Ascending aorta (tissue), 2 donors: Measurements from ENCODE around the gene AMMECR1L. TPM values are rescaled to one million over a fixed set of nuclear protein-coding genes. Genes with fewer than 3 reads are reported as not detected.
"Not testable (repeated sequence)": the region's sequence is repeated elsewhere in the genome, so short reads cannot be mapped to it uniquely, and the experiment has no call there.

Experiments
- DNase-seq, 2 donors: peaks; one replicate each; pipeline ENCODE4 v3.0.0-alpha.2; 2019; ENCODE audit warnings: low spot score in 2 of 2
- H3K27ac ChIP-seq, 2 donors: fragments of 200-600 bp; sonication (generic); one replicate each; pipeline ENCODE4 v1.5.1; 2016 to 2017; ENCODE audit warnings: mild to moderate bottlenecking in 1 of 2
- H3K27me3 ChIP-seq: fragments of 200-600 bp; sonication (generic); one replicate; pipeline ENCODE4 v1.5.1; 2017
- H3K36me3 ChIP-seq, 2 donors: fragments of 200-600 bp; sonication (generic); one replicate each; pipeline ENCODE4 v1.5.1; 2016
- H3K4me1 ChIP-seq, 2 donors: fragments of 200-600 bp; sonication (generic); one replicate each; pipeline ENCODE4 v1.5.1; 2016 to 2017; ENCODE audit warnings: mild to moderate bottlenecking in 1 of 2
- H3K4me3 ChIP-seq, 2 donors: fragments of 200-600 bp; sonication (generic); one replicate each; pipeline ENCODE4 v1.5.1; 2016 to 2017; ENCODE audit warnings: mild to moderate bottlenecking in 1 of 2
- H3K9me3 ChIP-seq, 2 donors: fragments of 200-600 bp; sonication (generic); one replicate each; pipeline ENCODE4 v1.5.1; 2016
- intact Hi-C: fragments of 100-400 bp; cut with DNase I; formaldehyde crosslinking; loops from one replicate; pipeline ENCODE4 v1.15.1; 2023
- total RNA-seq: library from RNA; depleted of rRNA; stranded (reverse); fragments of >200 nt; gene quantifications from one replicate; pipeline ENCODE4 v1.1.0, GENCODE V29; 2016
- TF ChIP-seq, protein P1 (sequence below), 3 experiments: fragments of 200-600 bp in 2 of 3; fragments of 450-650 bp in 1 of 3; sonication (generic) in 2 of 3; IDR thresholded peaks; one replicate each; pipeline ENCODE4 v1.5.1; 2016 to 2019; ENCODE audit warnings: antibody characterized with exemption in 3 of 3, mild to moderate bottlenecking in 1 of 3, moderate library complexity in 1 of 3

Gene AMMECR1L
- total RNA-seq, 1 donor from 2014 or later, result 20.6 TPM

DNA sequence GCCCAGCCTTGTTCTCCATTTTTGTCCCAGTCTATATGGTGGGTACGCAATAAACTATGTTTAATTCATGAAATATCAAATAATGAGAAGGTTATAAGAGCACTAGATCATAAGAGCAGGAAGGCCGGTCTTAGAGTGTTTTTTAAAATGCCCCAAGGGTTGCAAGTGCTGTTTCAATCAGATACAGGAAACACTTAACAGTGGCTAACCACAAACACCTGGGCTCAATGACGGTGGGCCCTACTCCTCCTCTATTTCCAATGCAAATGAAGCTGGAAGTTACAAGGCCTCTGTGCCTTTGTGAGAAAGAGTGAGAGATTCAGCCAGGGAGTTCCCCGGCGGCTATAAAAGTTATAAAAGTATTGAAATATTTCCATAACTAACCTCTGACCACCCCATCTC is 55.9 kb downstream of the AMMECR1L start:
- Histone ChIP-seq H3K4me1 (no peaks in the 10 kb centered on the region), H3K27ac (no peak overlapping the region), H3K9me3 (no peaks in the 10 kb centered on the region), H3K4me3 (no peak overlapping the region), H3K27me3 (no peaks in the 10 kb centered on the region), H3K36me3 (no peaks in the 10 kb centered on the region)
- intact Hi-C loops, result no loop called here
- no peak for DNase-seq
- TF ChIP-seq, protein P1, sequence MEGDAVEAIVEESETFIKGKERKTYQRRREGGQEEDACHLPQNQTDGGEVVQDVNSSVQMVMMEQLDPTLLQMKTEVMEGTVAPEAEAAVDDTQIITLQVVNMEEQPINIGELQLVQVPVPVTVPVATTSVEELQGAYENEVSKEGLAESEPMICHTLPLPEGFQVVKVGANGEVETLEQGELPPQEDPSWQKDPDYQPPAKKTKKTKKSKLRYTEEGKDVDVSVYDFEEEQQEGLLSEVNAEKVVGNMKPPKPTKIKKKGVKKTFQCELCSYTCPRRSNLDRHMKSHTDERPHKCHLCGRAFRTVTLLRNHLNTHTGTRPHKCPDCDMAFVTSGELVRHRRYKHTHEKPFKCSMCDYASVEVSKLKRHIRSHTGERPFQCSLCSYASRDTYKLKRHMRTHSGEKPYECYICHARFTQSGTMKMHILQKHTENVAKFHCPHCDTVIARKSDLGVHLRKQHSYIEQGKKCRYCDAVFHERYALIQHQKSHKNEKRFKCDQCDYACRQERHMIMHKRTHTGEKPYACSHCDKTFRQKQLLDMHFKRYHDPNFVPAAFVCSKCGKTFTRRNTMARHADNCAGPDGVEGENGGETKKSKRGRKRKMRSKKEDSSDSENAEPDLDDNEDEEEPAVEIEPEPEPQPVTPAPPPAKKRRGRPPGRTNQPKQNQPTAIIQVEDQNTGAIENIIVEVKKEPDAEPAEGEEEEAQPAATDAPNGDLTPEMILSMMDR (IDR thresholded peaks at IDR 0.05), result no peak

GRCh38 chr2:127826708-127827107 is 59.0 kb downstream of the AMMECR1L start:
- intact Hi-C loops, H3K4me3 ChIP-seq, H3K4me1 ChIP-seq, H3K27ac ChIP-seq, H3K36me3 ChIP-seq, DNase-seq, H3K9me3 ChIP-seq, H3K27me3 ChIP-seq: not testable (repeated sequence)

- no peak for DNase-seq
- H3K27ac ChIP-seq, result no peak overlapping the region
- H3K4me3 ChIP-seq, result no peak overlapping the region
- TF ChIP-seq, protein P1 (IDR thresholded peaks at IDR 0.05), result no peak
- intact Hi-C loops, result no loop called here
- no peaks in the 10 kb centered on the region for H3K4me1 ChIP-seq
- H3K9me3 ChIP-seq, result peaks cover 0 to 4% of the 10 kb centered on the region in 2 donors
- H3K36me3 ChIP-seq, result no peaks in the 10 kb centered on the region
- no peaks in the 10 kb centered on the region for H3K27me3 ChIP-seq
These were observed 59.7 kb downstream of the AMMECR1L start for GRCh38 chr2:127826047-127826446.

DNA sequence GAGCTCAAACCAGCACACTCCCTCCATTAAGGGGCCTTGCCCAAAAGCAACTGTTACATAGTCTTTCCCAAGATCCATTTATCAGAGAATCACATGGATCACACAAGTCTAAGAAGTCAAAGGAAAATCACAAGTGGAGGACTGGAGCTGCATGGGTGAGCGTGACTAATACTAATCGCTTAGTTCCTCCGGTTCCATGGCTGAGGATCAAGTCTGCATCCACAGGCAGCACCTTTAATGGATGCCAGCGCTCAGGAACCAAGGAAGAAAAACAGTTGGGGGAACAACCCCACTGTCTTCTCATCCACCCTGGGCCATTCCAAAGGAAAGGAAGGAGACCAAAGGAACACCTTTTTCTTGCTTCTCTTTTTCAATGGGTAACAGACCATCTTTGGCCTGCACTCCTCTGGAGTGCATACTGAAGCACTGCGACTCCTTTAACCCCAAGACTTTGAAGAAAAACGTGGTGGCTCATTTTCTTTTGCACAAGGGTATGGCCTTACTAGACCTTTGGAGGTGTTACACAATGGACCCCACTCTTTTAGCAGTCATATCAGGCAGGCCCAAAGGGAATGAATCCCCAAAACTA is 65.6 kb downstream of the AMMECR1L start:
- Histone ChIP-seq H3K36me3 (no peaks in the 10 kb centered on the region), H3K4me3 (no peak overlapping the region), H3K4me1 (no peaks in the 10 kb centered on the region), H3K9me3 (peaks cover 0 to 16% of the 10 kb centered on the region in 2 donors), H3K27ac (no peak overlapping the region), H3K27me3 (no peaks in the 10 kb centered on the region)
- intact Hi-C loops, result no loop called here
- TF ChIP-seq, protein P1 (IDR thresholded peaks at IDR 0.05), result no peak
- no peak for DNase-seq

DNA sequence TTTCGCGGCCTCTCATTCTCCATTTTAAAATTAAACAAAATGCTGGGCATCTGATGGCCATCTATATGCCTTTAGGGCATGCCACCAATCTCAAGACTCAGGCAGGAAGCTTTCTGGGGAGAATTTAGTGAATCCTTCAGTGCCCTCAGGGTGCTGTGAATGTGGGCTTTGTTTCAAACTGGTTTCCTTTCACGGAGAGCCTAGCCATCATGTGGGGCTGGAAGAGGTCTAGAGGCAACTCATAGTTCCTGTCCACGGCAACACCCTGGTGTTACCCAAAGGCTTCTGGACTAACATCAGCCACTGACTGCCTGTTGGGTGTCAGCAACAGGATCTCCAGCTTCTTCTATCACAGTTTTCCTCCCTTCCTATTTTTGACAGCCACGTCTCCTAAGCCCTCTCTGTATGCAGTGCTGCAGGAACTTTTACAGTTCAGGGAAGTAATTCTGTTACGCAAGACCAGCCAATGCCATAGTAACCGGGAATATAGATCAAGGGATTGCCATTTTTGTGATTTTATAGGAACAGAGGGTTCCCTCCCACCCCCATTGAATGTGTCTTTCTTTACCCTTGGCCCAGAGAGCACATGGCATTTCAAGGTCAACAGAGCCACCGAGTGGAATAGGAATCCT is 66.8 kb downstream of the AMMECR1L start:
- DNase-seq, result no peak
- Histone ChIP-seq H3K9me3 (peaks cover 0 to 16% of the 10 kb centered on the region in 2 donors), H3K27me3 (no peaks in the 10 kb centered on the region), H3K4me1 (no peaks in the 10 kb centered on the region), H3K4me3 (no peak overlapping the region), H3K36me3 (no peaks in the 10 kb centered on the region), H3K27ac (no peak overlapping the region)
- TF ChIP-seq, protein P1 (IDR thresholded peaks at IDR 0.05), result no peak
- intact Hi-C loops, result no loop called here

GRCh38 chr2:127818241-127818640 is 67.5 kb downstream of the AMMECR1L start:
- H3K9me3 ChIP-seq, result peaks cover 0 to 16% of the 10 kb centered on the region in 2 donors
- intact Hi-C loops, result no loop called here
- no peak overlapping the region for H3K27ac ChIP-seq
- no peaks in the 10 kb centered on the region for H3K4me1 ChIP-seq
- H3K36me3 ChIP-seq, result no peaks in the 10 kb centered on the region
- TF ChIP-seq, protein P1 (IDR thresholded peaks at IDR 0.05), result no peak
- H3K4me3 ChIP-seq, result no peak overlapping the region
- H3K27me3 ChIP-seq, result no peaks in the 10 kb centered on the region
- no peak for DNase-seq
